ENCODE data around the gene MKNK2. TPM values are rescaled to one million over a fixed set of nuclear protein-coding genes. Genes with fewer than 3 reads are reported as not detected.

MKNK2 gene
- total RNA-seq, 2 donors from 2014 or later = 280 to 525 TPM

DNA sequence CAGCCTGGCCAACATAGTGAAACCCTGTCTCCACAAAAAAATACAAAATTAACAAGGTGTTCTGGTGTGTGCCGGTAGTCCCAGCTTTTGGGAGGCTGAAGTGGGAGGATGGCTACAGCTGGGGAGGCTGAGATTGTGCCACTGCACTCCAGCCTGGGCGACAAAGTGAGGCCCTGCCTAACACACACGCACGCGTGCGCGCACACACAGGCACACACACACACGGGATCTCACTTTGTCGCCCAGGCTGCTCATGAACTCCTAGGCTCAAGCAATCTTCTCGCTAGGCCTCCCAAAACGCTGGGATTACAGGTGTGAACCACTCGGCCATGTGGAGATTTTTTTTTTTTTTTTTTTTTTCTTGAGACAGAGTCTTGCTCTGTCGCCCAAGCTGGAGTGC, 32.3 kb downstream of the MKNK2 start:
- H3K27me3 Mint-ChIP-seq = no peaks in the 10 kb centered on the region
- H3K9me3 Mint-ChIP-seq = no peaks in the 10 kb centered on the region
- H3K27ac Mint-ChIP-seq = no peak overlapping the region
- no peak overlapping the region for H3K4me3 Mint-ChIP-seq
- H3K4me1 Mint-ChIP-seq = peaks cover 4% of the 10 kb centered on the region
- H3K36me3 Mint-ChIP-seq (ENCODE audit: low read depth) = no peaks in the 10 kb centered on the region
- no peak for ATAC-seq (replicated peaks)

DNA sequence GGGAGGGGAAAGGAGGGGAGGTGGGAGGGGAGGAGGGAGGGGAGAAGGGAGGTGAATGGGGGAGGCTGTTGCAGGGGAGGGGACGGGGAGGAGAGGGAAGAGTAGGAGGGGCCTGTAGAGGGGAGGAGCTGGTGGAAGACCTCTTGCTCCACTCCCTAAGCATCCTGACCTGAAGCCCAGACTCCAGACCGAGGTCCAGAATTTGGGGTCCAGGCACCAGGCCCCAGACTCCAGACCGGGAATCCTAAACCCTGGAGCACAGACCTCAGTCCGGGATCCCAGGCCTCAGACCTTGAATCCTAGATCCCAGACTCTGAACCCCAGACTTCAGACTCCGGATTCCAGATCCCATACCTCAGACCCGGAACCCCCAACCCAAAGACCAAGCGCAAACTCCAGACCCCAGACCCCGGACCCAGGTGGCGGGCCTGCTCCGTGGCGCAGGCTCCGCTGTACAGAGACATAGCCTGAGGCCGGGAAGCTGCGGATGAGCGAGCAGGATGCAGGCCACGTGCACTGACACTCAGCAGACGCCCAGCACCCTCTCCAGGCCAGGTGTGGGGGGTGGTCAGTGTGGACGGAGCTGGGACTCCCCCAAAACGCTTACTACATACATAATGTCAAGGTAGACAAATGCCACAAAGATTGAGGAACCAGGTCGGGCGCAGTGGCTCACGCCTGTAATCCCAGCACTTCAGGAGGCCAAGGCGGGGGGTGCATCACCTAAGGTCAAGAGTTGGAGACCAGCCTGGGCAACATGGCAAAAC, 34.8 kb downstream of the MKNK2 start:
- H3K36me3 Mint-ChIP-seq (ENCODE audit: low read depth) = no peaks in the 10 kb centered on the region
- H3K4me1 Mint-ChIP-seq = peaks cover 4% of the 10 kb centered on the region
- no peaks in the 10 kb centered on the region for H3K27me3 Mint-ChIP-seq
- ATAC-seq (replicated peaks) = peak; percentile 82
- no peaks in the 10 kb centered on the region for H3K9me3 Mint-ChIP-seq
- peak overlapping the region; percentile 78 for H3K27ac Mint-ChIP-seq
- peak overlapping the region; percentile 83 for H3K4me3 Mint-ChIP-seq

DNA sequence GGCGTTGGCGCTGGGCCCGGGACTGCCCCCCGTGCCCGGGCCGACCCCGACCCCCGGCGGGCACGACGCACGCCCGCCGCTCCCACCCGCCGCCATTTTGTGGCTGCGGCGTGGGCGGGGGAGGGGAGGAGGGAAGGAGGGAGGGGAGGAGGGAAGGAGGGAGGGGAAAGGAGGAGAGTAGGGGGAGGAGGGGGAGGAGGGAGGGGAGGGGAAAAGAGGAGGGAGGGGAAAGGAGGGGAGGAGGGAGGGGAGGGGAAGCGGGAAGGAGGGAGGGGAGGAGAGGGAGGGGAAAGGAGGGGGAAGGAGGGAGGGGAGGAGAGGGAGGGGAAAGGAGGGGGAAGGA, 35.5 kb downstream of the MKNK2 start, which contains the start of gene BTBD2:
BTBD2 (minus strand) TSS at position 107 of the 343 bp plus-strand sequence; CDS start at position 96, 11 bp downstream.
- Mint-ChIP-seq H3K4me3 (peak within 1 kb of the TSS; percentile 83), H3K36me3 (ENCODE audit: low read depth) (no peaks in the 10 kb centered on the region), H3K9me3 (no peaks in the 10 kb centered on the region), H3K27me3 (no peaks in the 10 kb centered on the region), H3K4me1 (peaks cover 4% of the 10 kb centered on the region), H3K27ac (peak within 1 kb of the TSS; percentile 78)
- peak; percentile 15 for ATAC-seq (replicated peaks)

DNA sequence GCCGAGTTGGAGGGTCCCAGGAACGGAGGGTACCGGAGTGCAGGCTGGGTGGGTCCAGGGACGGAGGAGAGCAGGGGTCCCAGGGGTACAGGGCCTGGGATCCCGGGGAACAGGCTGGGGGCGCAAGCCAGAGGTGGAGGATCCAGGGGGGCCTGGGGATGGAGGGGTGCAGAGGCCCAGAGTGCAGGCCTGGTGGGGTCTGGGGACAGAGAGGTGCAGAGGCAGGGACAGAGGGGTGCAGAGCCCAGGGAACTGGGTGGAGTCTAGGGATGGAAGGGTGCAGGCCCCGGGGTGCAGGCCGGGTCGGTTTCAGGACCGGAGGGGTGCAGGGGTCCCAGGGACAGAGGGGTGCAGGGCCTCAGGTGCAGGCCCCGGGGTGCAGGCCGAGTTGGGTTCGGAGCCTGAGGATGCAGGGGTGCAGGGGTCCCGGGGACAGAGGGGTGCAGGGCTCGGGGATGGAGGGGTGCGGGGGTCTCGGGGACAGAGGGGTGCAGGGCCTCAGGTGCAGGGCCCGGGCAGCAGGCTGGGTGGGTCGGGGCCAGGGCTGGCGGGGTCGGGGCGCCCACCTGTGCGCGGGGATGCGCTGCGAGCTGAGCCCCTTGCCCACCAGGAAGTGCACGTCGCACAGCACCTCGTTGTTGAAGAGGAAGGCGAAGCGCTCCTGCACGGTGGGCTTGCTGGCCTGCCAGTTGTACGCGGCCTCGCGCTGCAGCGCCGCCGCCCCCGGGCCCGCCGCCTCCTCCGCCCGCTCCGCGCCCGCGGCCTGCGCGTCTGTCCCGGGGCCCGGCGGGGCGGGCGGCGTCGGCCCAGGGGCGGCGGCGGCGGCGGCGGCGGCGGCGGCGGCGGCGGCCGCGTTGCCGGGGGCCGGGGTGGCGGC, 36.1 kb downstream of the MKNK2 start:
- Mint-ChIP-seq H3K36me3 (ENCODE audit: low read depth) (no peaks in the 10 kb centered on the region), H3K4me3 (peak overlapping the region; percentile 44), H3K27ac (no peak overlapping the region), H3K27me3 (no peaks in the 10 kb centered on the region), H3K9me3 (no peaks in the 10 kb centered on the region), H3K4me1 (peaks cover 4% of the 10 kb centered on the region)
- ATAC-seq (replicated peaks) = peak; percentile 18

DNA sequence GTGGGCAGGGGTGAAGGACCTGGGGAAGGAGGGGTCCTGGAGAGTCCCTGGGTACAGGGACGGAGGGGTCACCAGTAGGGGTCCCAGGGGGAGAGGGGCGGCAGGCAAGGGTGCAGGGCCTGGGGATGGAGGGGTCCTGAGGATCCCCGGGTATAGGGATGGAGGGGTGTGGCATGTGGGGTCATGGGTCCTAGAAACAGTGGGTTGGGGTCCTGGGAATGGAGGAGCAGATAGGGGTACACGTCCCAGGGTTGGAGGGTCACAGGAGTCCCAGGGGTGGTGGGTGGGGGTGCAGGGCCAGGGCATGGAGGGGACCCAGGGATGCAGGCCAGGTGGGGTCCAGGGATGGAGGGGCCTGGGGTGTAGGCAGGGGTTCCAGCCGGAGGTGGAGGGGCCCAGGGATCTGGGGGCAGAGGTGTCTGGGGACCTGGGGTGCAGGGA, 36.9 kb downstream of the MKNK2 start:
- Mint-ChIP-seq H3K4me3 (peak overlapping the region; percentile 44), H3K27ac (no peak overlapping the region), H3K36me3 (ENCODE audit: low read depth) (no peaks in the 10 kb centered on the region), H3K27me3 (no peaks in the 10 kb centered on the region), H3K9me3 (no peaks in the 10 kb centered on the region), H3K4me1 (no peaks in the 10 kb centered on the region)
- ATAC-seq (replicated peaks) = no peak

DNA sequence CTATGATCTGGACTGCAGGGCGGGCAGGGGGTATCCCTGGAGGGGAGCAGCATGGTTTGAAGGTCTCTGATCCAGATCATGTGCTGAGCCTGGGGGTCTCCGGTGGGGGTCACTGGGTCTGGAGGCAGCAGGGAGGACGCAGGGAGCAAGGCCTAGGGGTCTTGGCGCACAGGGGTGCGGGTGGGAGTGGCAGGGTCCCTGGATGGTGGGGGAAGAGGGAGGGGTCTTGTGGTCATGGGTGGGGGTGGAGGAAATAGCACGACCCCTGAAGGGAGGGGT, 37.4 kb downstream of the MKNK2 start:
- no peaks in the 10 kb centered on the region for H3K27me3 Mint-ChIP-seq
- H3K9me3 Mint-ChIP-seq = no peaks in the 10 kb centered on the region
- H3K4me3 Mint-ChIP-seq = peak overlapping the region; percentile 44
- no peak for ATAC-seq (replicated peaks)
- H3K36me3 Mint-ChIP-seq (ENCODE audit: low read depth) = no peaks in the 10 kb centered on the region
- no peak overlapping the region for H3K27ac Mint-ChIP-seq
- no peaks in the 10 kb centered on the region for H3K4me1 Mint-ChIP-seq

DNA sequence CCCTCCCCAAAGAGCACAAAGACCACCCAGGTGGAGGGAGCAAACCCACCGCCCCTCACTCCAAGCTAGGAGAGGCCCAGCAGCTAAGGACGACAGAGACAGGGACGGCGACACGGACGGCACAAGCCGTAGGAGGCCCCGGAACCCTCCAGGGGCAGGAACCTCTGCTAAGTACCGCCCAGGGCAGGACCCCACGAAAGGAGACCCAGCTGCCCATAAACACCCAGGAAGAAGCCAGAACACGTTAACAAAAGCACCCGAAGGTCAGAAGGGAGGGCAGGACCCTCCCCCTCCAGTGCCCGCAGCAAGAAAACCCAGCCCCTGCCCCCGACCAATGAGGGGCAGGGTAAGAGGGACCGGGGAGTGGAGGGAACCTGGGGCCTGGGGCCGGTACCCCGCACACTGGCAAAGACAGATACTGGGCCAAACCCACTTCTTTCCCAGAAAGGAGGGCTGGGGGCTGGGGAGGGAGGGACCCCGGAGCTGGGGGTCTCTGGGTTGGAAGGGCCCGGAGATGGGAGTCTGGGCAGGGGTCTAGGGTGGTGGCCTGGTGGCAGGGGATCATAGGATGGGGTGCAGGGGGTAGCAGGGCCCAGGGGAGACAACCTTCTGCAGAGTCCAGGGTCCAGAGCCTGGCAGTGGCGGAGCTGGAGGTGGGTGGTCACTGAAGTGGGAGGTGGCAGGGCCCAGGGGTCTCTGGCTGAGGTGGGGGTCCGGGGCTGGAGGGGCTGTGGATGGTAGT, 37.9 kb downstream of the MKNK2 start:
- H3K27me3 Mint-ChIP-seq = no peaks in the 10 kb centered on the region
- no peaks in the 10 kb centered on the region for H3K4me1 Mint-ChIP-seq
- H3K9me3 Mint-ChIP-seq = no peaks in the 10 kb centered on the region
- H3K4me3 Mint-ChIP-seq = no peak overlapping the region
- ATAC-seq (replicated peaks) = no peak
- no peak overlapping the region for H3K27ac Mint-ChIP-seq
- no peaks in the 10 kb centered on the region for H3K36me3 Mint-ChIP-seq (ENCODE audit: low read depth)

DNA sequence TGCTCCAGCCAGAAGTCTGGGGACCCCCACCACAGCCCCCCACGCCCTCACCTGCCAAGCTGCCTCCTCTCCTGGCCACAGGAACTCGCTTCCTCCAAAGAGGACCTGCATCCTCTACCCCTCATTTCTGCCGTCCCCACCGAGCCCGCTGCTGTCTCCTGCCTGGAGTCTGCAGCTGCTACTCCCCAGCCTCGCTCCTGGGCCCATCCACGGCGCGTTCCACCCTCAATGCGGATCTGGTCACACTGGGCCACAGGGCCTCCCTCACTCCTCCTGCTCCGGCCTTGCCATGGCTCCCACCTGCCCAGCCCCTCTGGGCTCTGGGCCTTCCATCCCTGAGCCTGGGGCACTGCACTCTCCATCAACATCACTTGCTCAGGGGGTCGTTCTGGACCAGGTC, 39.9 kb downstream of the MKNK2 start:
- H3K4me3 Mint-ChIP-seq = no peak overlapping the region
- H3K27ac Mint-ChIP-seq = peak overlapping the region; percentile 49
- H3K4me1 Mint-ChIP-seq = no peaks in the 10 kb centered on the region
- H3K9me3 Mint-ChIP-seq = no peaks in the 10 kb centered on the region
- H3K27me3 Mint-ChIP-seq = no peaks in the 10 kb centered on the region
- no peaks in the 10 kb centered on the region for H3K36me3 Mint-ChIP-seq (ENCODE audit: low read depth)
- ATAC-seq (replicated peaks) = no peak

DNA sequence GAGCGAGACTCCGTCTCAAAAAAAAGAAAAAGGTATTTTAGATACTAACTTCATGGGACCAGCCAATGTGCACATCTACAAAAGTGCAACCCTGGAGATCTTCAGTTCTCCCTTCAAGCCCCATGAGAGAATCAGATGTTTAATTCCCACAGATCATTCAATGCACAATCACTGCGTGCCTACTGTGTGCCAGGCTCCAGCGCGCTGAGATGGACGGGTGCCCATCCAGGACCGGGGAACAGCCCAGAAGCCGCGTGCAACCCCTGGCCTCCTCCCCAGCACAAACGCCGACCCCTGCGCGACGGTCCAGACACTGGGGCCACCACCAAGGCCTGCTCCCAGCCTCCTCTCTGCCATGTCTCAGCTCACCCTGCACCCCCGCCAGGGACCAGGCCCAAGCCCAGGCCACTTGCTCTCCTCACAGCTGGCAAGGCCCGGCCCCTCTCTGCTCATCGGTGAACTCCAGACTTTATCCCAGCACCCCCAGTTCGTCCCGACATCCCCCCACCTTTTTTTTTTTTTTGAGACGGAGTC, 40.8 kb downstream of the MKNK2 start:
- Mint-ChIP-seq H3K4me1 (no peaks in the 10 kb centered on the region), H3K9me3 (no peaks in the 10 kb centered on the region), H3K27me3 (no peaks in the 10 kb centered on the region), H3K4me3 (no peak overlapping the region), H3K27ac (no peak overlapping the region), H3K36me3 (ENCODE audit: low read depth) (no peaks in the 10 kb centered on the region)
- ATAC-seq (replicated peaks) = no peak

DNA sequence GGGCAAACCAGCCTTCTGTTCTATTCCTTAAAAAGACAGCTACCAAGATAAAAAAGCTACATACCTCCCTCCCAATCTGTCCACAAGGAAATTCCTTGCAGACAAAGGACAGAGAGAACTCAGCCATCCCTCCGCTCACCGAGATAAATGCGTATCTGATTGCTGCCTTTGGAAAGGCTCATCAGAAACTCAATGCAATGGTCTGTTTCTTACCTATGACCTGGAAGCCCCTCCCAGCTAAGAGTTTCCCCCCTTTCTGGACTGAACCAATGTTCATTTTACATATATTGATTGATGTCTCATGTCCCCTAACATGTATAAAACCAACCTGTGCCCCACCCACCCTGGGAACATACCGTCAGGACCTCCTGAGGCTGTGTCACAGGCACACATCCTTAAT, 47.2 kb downstream of the MKNK2 start:
- ATAC-seq (replicated peaks) = no peak
- Mint-ChIP-seq H3K27me3 (no peaks in the 10 kb centered on the region), H3K4me1 (peaks cover 4% of the 10 kb centered on the region), H3K36me3 (ENCODE audit: low read depth) (no peaks in the 10 kb centered on the region), H3K9me3 (no peaks in the 10 kb centered on the region), H3K4me3 (no peak overlapping the region), H3K27ac (no peak overlapping the region)

DNA sequence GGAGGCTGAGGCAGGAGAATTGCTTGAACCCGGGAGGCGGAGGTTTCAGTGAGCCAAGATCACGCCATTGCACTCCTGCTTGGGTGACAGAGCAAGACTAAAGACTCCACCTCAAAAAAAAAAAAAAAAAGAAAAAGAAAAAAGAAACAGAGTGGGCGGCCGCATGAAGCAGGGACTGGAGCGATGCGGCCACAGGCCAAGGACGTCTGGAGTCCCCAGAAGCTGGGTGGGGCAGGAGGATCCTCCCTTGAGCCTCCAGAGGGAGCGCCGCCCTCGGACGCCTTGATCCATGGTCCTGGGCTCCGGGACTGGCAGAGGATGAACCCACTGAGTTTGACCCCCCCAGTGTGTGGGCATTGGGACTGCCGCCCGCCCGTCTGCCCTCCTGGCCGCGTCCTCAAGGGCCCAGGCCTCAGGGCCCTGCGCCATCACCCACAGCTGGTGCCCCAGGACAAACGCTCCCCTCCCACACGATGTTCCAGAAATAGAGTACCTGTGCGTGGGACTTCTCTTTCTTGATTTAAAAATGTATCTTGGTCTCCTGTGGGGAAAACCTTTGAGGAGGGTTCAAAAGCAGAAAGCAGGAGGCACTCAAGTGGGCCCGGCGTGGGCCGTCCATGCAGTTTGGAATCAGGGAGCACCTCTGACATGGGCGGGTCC, 51.1 kb downstream of the MKNK2 start:
- H3K4me1 Mint-ChIP-seq = peaks cover 12% of the 10 kb centered on the region
- H3K36me3 Mint-ChIP-seq (ENCODE audit: low read depth) = peaks cover 16% of the 10 kb centered on the region
- ATAC-seq (replicated peaks) = peak; percentile 28
- no peaks in the 10 kb centered on the region for H3K27me3 Mint-ChIP-seq
- no peak overlapping the region for H3K4me3 Mint-ChIP-seq
- H3K27ac Mint-ChIP-seq = no peak overlapping the region
- H3K9me3 Mint-ChIP-seq = no peaks in the 10 kb centered on the region

DNA sequence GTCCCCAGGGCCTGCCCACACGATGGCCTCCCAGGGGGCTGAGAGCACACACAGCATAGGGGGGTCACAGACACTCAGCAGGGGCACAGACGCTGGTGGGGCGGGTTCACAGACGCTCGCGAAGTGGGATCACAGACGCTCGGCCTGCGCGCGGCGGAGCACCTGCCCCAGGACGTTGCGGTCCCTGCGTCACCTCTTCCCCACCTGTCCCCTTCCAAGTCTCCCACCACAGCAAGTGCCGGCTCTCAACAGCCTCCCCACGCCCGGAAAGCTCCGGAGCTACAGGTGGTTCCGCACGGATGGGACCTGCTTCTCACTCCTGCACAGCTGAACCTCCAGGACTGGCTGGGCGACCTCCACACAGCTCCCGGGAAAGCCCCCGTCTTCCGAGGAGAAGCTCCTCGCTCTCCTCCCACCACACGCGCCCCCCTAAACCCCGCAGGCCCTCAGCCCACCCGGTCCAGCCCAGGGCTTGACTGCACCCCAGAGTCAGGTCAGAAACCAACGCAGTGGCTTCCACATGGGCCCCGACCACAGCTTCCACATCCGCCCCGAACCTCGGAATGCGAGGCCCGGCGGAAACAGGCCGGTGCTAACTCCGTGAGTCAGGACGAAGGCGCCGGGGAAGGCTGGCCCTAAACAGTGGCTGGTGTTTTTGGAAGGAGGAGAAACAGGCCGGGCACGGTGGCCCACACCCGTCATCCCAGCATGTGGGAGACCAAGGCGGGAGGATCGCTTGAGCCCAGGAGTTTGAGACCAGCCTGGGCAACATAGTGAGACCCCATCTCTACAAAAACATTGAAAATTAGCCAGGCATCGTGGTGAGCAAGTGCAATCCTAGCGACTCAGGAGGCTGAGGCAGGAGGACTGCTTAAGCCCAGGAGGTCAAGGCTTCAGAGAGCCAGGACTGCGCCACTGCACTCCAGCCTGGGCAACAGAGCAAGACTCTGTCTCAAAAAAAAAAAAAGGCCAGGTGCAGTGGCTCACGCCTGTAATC, 52.0 kb downstream of the MKNK2 start:
- ATAC-seq (replicated peaks) = no peak
- Mint-ChIP-seq H3K9me3 (no peaks in the 10 kb centered on the region), H3K4me3 (no peak overlapping the region), H3K4me1 (peaks cover 12% of the 10 kb centered on the region), H3K36me3 (ENCODE audit: low read depth) (peaks cover 16% of the 10 kb centered on the region), H3K27me3 (no peaks in the 10 kb centered on the region), H3K27ac (no peak overlapping the region)

Data from activated T-helper 17 cell treated with anti-CD3 and anti-CD28 coated beads, Interleukin-2, amount 50 U/mL, for 72 hours (primary cell).